ENCODE measurements around the gene WDR87.

GRCh38 chr19:37950471-37951175 is 44.2 kb upstream of the WDR87 start:
- no peak for TF ChIP-seq POLR2AphosphoS5 (IDR thresholded peaks at IDR 0.05; ENCODE audit: low read depth, low read length)
- no peak for TF ChIP-seq REST (IDR thresholded peaks at IDR 0.05; ENCODE audit: insufficient read depth in 1 of 2, low read depth in 2 of 2, low read length in 2 of 2)
- no peak for TF ChIP-seq TAF1 (IDR thresholded peaks at IDR 0.05; ENCODE audit: borderline replicate concordance, insufficient read depth, low read length)
- no peak for TF ChIP-seq FOXP2 (optimal IDR thresholded peaks at IDR 0.05; ENCODE audit: borderline replicate concordance, extremely low read depth, extremely low read length, insufficient read depth)
